ENCODE measurements around the gene NCOA5. TPM values are rescaled to one million over a fixed set of nuclear protein-coding genes. Genes with fewer than 3 reads are reported as not detected.

NCOA5 gene
- total and polyA plus RNA-seq, 10 of the 15 experiments (the other 5 are each of a cell fraction or from before 2014, with no cell fraction given): 7.7 to 38.1 (median 30.1) TPM

DNA sequence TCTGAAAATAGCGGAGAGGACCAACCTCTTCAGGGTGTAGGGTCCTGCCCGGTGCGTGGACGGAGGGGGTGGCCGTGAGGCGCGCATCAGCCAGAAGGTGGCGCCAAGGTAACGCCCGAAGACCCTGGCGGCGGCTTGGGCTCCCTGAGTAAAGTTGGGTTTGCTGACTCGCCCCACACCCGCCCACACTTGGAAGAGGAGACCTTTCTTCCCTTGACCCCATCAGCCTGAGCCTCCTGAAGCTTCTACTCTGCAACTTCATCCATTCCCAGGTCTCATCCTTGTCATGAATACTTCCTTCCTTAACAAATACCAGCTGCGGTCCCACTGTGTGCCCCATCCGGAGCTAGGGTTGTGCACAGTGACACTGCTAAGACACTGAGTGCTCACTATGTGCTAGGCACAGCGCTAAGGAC is 43.0 kb upstream of the NCOA5 start (continued):
- TF ChIP-seq NKRF (conservative IDR thresholded peaks at IDR 0.05) (no peak), NFYB (IDR thresholded peaks at IDR 0.05; ENCODE audit: insufficient read depth, low read depth, low read length) (no peak), RAD21 (IDR thresholded peaks at IDR 0.05; ENCODE audit: insufficient read depth, low read depth, low read length) (peak; percentile 80), CBFB (IDR thresholded peaks at IDR 0.05; ENCODE audit: low read depth) (peak; percentile 51; the same call in 1 of the 2 replicates), PRDM15 (CRISPR knock-in tag; IDR thresholded peaks at IDR 0.05) (0 out of 2 replicates have a peak, but pooled peaks have one; percentile 4), CREB1 (IDR thresholded peaks at IDR 0.05; ENCODE audit: low read depth) (no peak), ZNF622 (IDR thresholded peaks at IDR 0.05) (no peak), BHLHE40 (IDR thresholded peaks at IDR 0.05; ENCODE audit: borderline replicate concordance in 1 of 2, low read depth in 2 of 2, low read length in 1 of 2) (0 out of 4 replicates have a peak, but pooled peaks of 1 of the 2 experiments have one; percentile 6), GABPA (IDR thresholded peaks at IDR 0.05; ENCODE audit: low read depth) (no peak), DPF2 (IDR thresholded peaks at IDR 0.05) (peak; percentile 82), STAT1 (conservative IDR thresholded peaks at IDR 0.05) (no peak), ZNF217 (IDR thresholded peaks at IDR 0.05) (no peak), MXI1 (IDR thresholded peaks at IDR 0.05; ENCODE audit: low read depth, low read length) (no peak), YY1 (IDR thresholded peaks at IDR 0.05; ENCODE audit: low read depth, low read length) (peak; percentile 65), ZSCAN29 (IDR thresholded peaks at IDR 0.05) (no peak), MTA3 (IDR thresholded peaks at IDR 0.05; ENCODE audit: borderline replicate concordance, low read length) (peak; percentile 24), RUNX3 (IDR thresholded peaks at IDR 0.05; ENCODE audit: low read length) (peak; percentile 17; the same call in 1 of the 2 replicates), IRF4 (IDR thresholded peaks at IDR 0.05; ENCODE audit: low read depth, low read length) (no peak), IKZF2 (IDR thresholded peaks at IDR 0.05) (no peak), POLR2AphosphoS2 (IDR thresholded peaks at IDR 0.05; ENCODE audit: low read depth, low read length) (peak; percentile 59; the same call in 1 of the 2 replicates)
- TF ChIP-seq, protein P1, sequence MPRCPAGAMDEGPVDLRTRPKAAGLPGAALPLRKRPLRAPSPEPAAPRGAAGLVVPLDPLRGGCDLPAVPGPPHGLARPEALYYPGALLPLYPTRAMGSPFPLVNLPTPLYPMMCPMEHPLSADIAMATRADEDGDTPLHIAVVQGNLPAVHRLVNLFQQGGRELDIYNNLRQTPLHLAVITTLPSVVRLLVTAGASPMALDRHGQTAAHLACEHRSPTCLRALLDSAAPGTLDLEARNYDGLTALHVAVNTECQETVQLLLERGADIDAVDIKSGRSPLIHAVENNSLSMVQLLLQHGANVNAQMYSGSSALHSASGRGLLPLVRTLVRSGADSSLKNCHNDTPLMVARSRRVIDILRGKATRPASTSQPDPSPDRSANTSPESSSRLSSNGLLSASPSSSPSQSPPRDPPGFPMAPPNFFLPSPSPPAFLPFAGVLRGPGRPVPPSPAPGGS (IDR thresholded peaks at IDR 0.05; ENCODE audit: borderline replicate concordance, insufficient read depth, low read depth, low read length, poor library complexity, severe bottlenecking): peak; percentile 55

Measured in GM12878 (cell line).